ENCODE measurements around the gene ZC2HC1C. TPM values are rescaled to one million over a fixed set of nuclear protein-coding genes. Genes with fewer than 3 reads are reported as not detected.

Gene ZC2HC1C
- 3.3 and 5.3 TPM in 2 replicates for total RNA-seq (2016; rRNA removed; fragmentation: Illumina TruSeq; extraction: Trizol)
- 2.6 and 3.3 TPM in 2 replicates for total RNA-seq (2016; cell fraction: cytosol; rRNA removed; fragmentation: Illumina TruSeq; extraction: Trizol; ENCODE audit: low read depth)
- 4.5 and 4.8 TPM in 2 replicates for total RNA-seq (2016; cell fraction: insoluble cytoplasmic fraction; rRNA removed; fragmentation: Illumina TruSeq; extraction: Trizol)
- total RNA-seq (2016; cell fraction: membrane; rRNA removed; fragmentation: Illumina TruSeq; extraction: Trizol), result 3.8 and 4.6 TPM in 2 replicates
- total RNA-seq (2016; cell fraction: nucleus; rRNA removed; fragmentation: Illumina TruSeq; extraction: Trizol), result 3.6 and 5.8 TPM in 2 replicates
- polyA plus RNA-seq (2011; rRNA removed), result 3.0 and 3.5 TPM in 2 replicates
- polyA plus RNA-seq (2011; cell fraction: cytosol; rRNA removed), result 1.7 and 2.1 TPM in 2 replicates
- 2.1 and 3.0 TPM in 2 replicates for polyA plus RNA-seq (2011; cell fraction: nucleus; rRNA removed)
- polyA plus RNA-seq (2012), result 1.5 and 2.4 TPM in 2 replicates
- polyA plus RNA-seq (2016; cell fraction: cytosol; fragmentation: Illumina TruSeq; extraction: Trizol; ENCODE audit: low read depth), result 1.6 and 1.9 TPM in 2 replicates
- 4.5 and 6.0 TPM in 2 replicates for polyA plus RNA-seq (2016; cell fraction: insoluble cytoplasmic fraction; fragmentation: Illumina TruSeq; extraction: Trizol; ENCODE audit: low read depth)
- polyA plus RNA-seq (2016; cell fraction: membrane; fragmentation: Illumina TruSeq; extraction: Trizol; ENCODE audit: low read depth), result 1.8 and 2.2 TPM in 2 replicates
- polyA plus RNA-seq (2016; cell fraction: nucleus; fragmentation: Illumina TruSeq; extraction: Trizol; ENCODE audit: insufficient read depth, low read depth), result 4.8 and 5.3 TPM in 2 replicates
- 0.82 and 0.98 TPM in 2 replicates for polyA minus RNA-seq (2011; rRNA and poly(A)+ RNA removed; ENCODE audit: low replicate concordance)
- polyA minus RNA-seq (2011; cell fraction: cytosol; rRNA and poly(A)+ RNA removed), result 0.88 and 1.5 TPM in 2 replicates
- polyA minus RNA-seq (2011; cell fraction: nucleus; rRNA and poly(A)+ RNA removed), result 2.4 and 4.8 TPM in 2 replicates
- percentile 43 among the genes with signal in this experiment for Bru-seq, nascent RNA
- BruChase-seq, experiment 1, labeled RNA remaining after a 6-hour chase, result percentile 38 among the genes with signal in this experiment
- percentile 42 among the genes with signal in this experiment for BruChase-seq, experiment 2, labeled RNA remaining after a 2-hour chase
- long read RNA-seq, experiment 1, partial matches to known transcripts, result 0 of 3 reads
- long read RNA-seq, experiment 1, other reads (novel, unspliced or antisense), result 1 of 3 reads
- long read RNA-seq, experiment 2, partial matches to known transcripts, result 1 of 1 reads
- long read RNA-seq, experiment 2, other reads (novel, unspliced or antisense), result 0 of 1 reads

GRCh38 chr14:75069121-75069810 is at the start of gene ZC2HC1C:
Gene ZC2HC1C, plus strand, starts transcription at chr14:75069641. Its CDS starts 933 bp downstream, at chr14:75070574.
- peak within 1 kb of the TSS; percentile 89 for H3K9ac ChIP-seq (ENCODE audit: insufficient read depth, low read depth, low read length)
- no peaks in the 10 kb centered on the region for H3K27me3 ChIP-seq (ENCODE audit: control insufficient read depth in 1 of 2, insufficient read depth in 2 of 2, low read length in 2 of 2)
- in situ Hi-C loops (cut with HindIII; ENCODE audit: extremely low pct_ligation_motif_present, low pct_unique_long_range_greater_than_20kb), result no loop called here
- H3K36me3 ChIP-seq (replicated peaks in 1 of 2; ENCODE audit: control insufficient read depth in 1 of 2, insufficient read depth in 2 of 2, low read length in 2 of 2), result no peaks in the 10 kb centered on the region
- CTCF ChIA-PET (ENCODE audit: low intra/inter-chr PET ratio, low total read pairs), result no interaction called here
- peak within 1 kb of the TSS; percentile 95 for H3K27ac ChIP-seq (ENCODE audit: extremely low read length, insufficient read depth, low read length)
- peak within 1 kb of the TSS; percentile 67 to 80 (median 68) for H3K4me3 ChIP-seq (replicated peaks in 1 of 3; ENCODE audit: insufficient read depth in 1 of 3, low read depth in 2 of 3, low read length in 3 of 3)
- ATAC-seq (peak; percentile 86), DNase-seq (ENCODE audit: low spot score) (peak; percentile 89), FAIRE-seq (peak; percentile 64)
- WGBS (ENCODE audit: low lambda C conversion rate), result 0% methylated on average over 2 of the region's 58 CpGs
- H3K79me2 ChIP-seq (ENCODE audit: insufficient read depth, low read length), result peaks cover 16% of the 10 kb centered on the region
- peak within 1 kb of the TSS; percentile 30 for H2AFZ ChIP-seq (ENCODE audit: low read length)
- peak within 1 kb of the TSS; percentile 98 for H3K4me2 ChIP-seq (ENCODE audit: low read depth, low read length)
- intact Hi-C loops (cut with micrococcal nuclease; ENCODE audit: unreplicated experiment), result loop anchor here (10.0 kb wide), 1 partner anchor 64 kb away; the partner anchor contains the start of gene EIF2B2
- POLR2A ChIA-PET, result interaction anchor here (0.6 to 2.3 kb wide), 25 partner anchors 8 to 1218 kb away, joined by 3 to 14 read pairs (median 4); partner anchors contain the start of genes EIF2B2, MLH3, NEK9 and PGF
- no peaks in the 10 kb centered on the region for H3K9me3 ChIP-seq (ENCODE audit: low read length)
- BruUV-seq (replicated peaks), result no TSS peak
- H3K4me1 ChIP-seq (ENCODE audit: insufficient read depth, low read length), result peaks cover 45% of the 10 kb centered on the region
- H4K20me1 ChIP-seq (ENCODE audit: insufficient read depth, low read length), result no peaks in the 10 kb centered on the region
- TF ChIP-seq POGZ (CRISPR knock-in tag; IDR thresholded peaks at IDR 0.05) (peak; percentile 60), ZNF18 (CRISPR knock-in tag; IDR thresholded peaks at IDR 0.05; ENCODE audit: insufficient replicate concordance) (peak; percentile 57), SNAI1 (CRISPR knock-in tag; IDR thresholded peaks at IDR 0.05; ENCODE audit: borderline replicate concordance) (peak; percentile 75; the same call in 1 of the 2 replicates), SMAD3 (CRISPR knock-in tag; IDR thresholded peaks at IDR 0.05) (no peak), EED (CRISPR knock-in tag; IDR thresholded peaks at IDR 0.05) (peak; percentile 73; the same call in 1 of the 2 replicates), AGO1 (IDR thresholded peaks at IDR 0.05; ENCODE audit: low read depth, low read length, poor library complexity, severe bottlenecking) (peak; percentile 72), ZNF207 (IDR thresholded peaks at IDR 0.05; ENCODE audit: borderline replicate concordance) (no peak), SAP130 (CRISPR knock-in tag; IDR thresholded peaks at IDR 0.05; ENCODE audit: low read depth) (peak; percentile 78), CERS6 (CRISPR knock-in tag; IDR thresholded peaks at IDR 0.05) (0 out of 2 replicates have a peak, but pooled peaks have one; percentile 42), ZXDC (CRISPR knock-in tag; IDR thresholded peaks at IDR 0.05) (peak; percentile 76; the same call in 1 of the 2 replicates)
